K562 (cell line): Measurements from ENCODE around the gene RRBP1. TPM values are rescaled to one million over a fixed set of nuclear protein-coding genes. Genes with fewer than 3 reads are reported as not detected.

Source experiments
- ATAC-seq: fragments of 200-7000 bp; cut with Tn5 transposase; 3 replicates; pipeline ENCODE4 v1.9.1; 2020; ENCODE audit warnings: moderate library complexity
- BruUV-seq: library from RNA; stranded (reverse); fragments of 400-500 nt; replicated peaks from 2 replicates; lab custom pipeline; 2021; lab: Mats Ljungman, UMichigan
- CTCF ChIA-PET: fragments of 300-600 bp; formaldehyde crosslinking; extraction: SDS; loops from one replicate; lab custom pipeline; 2021; ENCODE audit warnings: low intra/inter-chr PET ratio; lab: Yijun Ruan, JAX
- POLR2A ChIA-PET: fragments of 300-600, 350-650 bp; sonication (Branson Sonifier 250); formaldehyde crosslinking; extraction: SDS; loops from one replicate; lab custom pipeline; 2021; ENCODE audit warnings: antibody characterized with exemption, inconsistent platforms; lab: Yijun Ruan, JAX
- DNase-seq, 4 experiments: peaks; one replicate each; pipeline versions ENCODE4 v3.0.0 to v3.0.0-alpha.2; 2011 to 2018; ENCODE audit warnings: low spot score in 3 of 4, mixed read lengths in 3 of 4; ENCODE audit errors: extremely low read depth in 1 of 4
- FAIRE-seq: peaks from 2 replicates; lab custom pipeline; 2011; peaks lifted over from hg19 to GRCh38; lab: Jason Lieb, UNC
- H2AFZ ChIP-seq: 2 replicates; pipeline ENCODE4 v1.6.0; 2011; ENCODE audit warnings: low read depth, low read length, control low read depth, inconsistent platforms
- H3K27ac ChIP-seq: fragments of 200-600 bp; 3 replicates; pipeline ENCODE4 v1.8.0; 2011; ENCODE audit warnings: low read depth, mild to moderate bottlenecking, control low read depth, inconsistent platforms, low read length, moderate library complexity, mixed read lengths; ENCODE audit errors: extremely low read depth
- H3K27me3 ChIP-seq, 2 experiments: fragments of 300-600 bp in 1 of 2; 2 replicates in 1 of 2; 3 replicates in 1 of 2; pipeline versions ENCODE4 v1.6.0 to v1.8.0; 2011; ENCODE audit warnings: inconsistent platforms in 2 of 2, low read length in 2 of 2, mild to moderate bottlenecking in 1 of 2, mixed read lengths in 1 of 2, moderate library complexity in 1 of 2; ENCODE audit not compliant: control insufficient read depth in 2 of 2, insufficient read depth in 2 of 2
- H3K36me3 ChIP-seq: fragments of 300-600 bp; 3 replicates; pipeline ENCODE4 v1.8.0; 2011; ENCODE audit warnings: mild to moderate bottlenecking, low read length, inconsistent platforms; ENCODE audit not compliant: control insufficient read depth, insufficient read depth
- H3K4me1 ChIP-seq, 2 experiments: fragments of 200-600 bp in 1 of 2; replicated peaks in 1 of 2; 2 replicates in 1 of 2; 3 replicates in 1 of 2; pipeline versions ENCODE4 v1.5.1 to v1.8.0; 2011; ENCODE audit warnings: inconsistent platforms in 2 of 2, low read length in 2 of 2, mild to moderate bottlenecking in 1 of 2, mixed read lengths in 1 of 2, moderate library complexity in 1 of 2; ENCODE audit not compliant: control insufficient read depth in 2 of 2, insufficient read depth in 2 of 2
- H3K4me2 ChIP-seq: 2 replicates; pipeline ENCODE4 v1.6.1; 2011; ENCODE audit warnings: low read length, control low read depth, inconsistent platforms, mixed read lengths; ENCODE audit not compliant: insufficient read depth
- H3K4me3 ChIP-seq: fragments of 200-600 bp; sonication (generic), shearing (Covaris generic); 2 replicates; pipeline ENCODE4 v1.5.1; 2016; ENCODE audit warnings: control low read depth, inconsistent platforms
- H3K79me2 ChIP-seq: fragments of 200-600 bp; 3 replicates; pipeline ENCODE4 v1.8.0; 2011; ENCODE audit warnings: low read length, inconsistent platforms; ENCODE audit not compliant: control insufficient read depth, insufficient read depth
- H3K9ac ChIP-seq, 2 experiments: 2 replicates each; pipeline versions ENCODE4 v1.6.0 to v1.6.1; 2011; ENCODE audit warnings: low read depth in 2 of 2, low read length in 2 of 2, control low read depth in 1 of 2, inconsistent platforms in 1 of 2, mild to moderate bottlenecking in 1 of 2, mixed read lengths in 1 of 2; ENCODE audit not compliant: insufficient read depth in 1 of 2
- H3K9me1 ChIP-seq: one replicate; pipeline ENCODE4 v1.6.0; 2011; ENCODE audit warnings: inconsistent platforms, mild to moderate bottlenecking, low read length, moderate library complexity; ENCODE audit not compliant: control insufficient read depth, insufficient read depth
- H3K9me3 ChIP-seq: replicated peaks from 2 replicates; pipeline ENCODE4 v1.5.1; 2011; ENCODE audit warnings: low read depth, low read length, inconsistent platforms; ENCODE audit not compliant: control insufficient read depth, insufficient read depth
- H4K20me1 ChIP-seq: replicated peaks from 2 replicates; pipeline ENCODE4 v1.6.1; 2011; ENCODE audit warnings: low read length, inconsistent platforms, mixed read lengths; ENCODE audit not compliant: control insufficient read depth, insufficient read depth
- BRD9 ChIP-seq: fragments of 450-650 bp; IDR thresholded peaks from 2 replicates; pipeline ENCODE4 v1.6.1; 2018; ENCODE audit warnings: low read depth; ENCODE audit not compliant: partially characterized antibody
- CEBPG ChIP-seq, 3 experiments: fragments of 200-800 bp in 1 of 3; sonication (Bioruptor generic) in 1 of 3; sonication (generic) in 1 of 3; formaldehyde crosslinking in 1 of 3; IDR thresholded peaks in 2 of 3; conservative IDR thresholded peaks in 1 of 3; 2 replicates each; pipeline versions ENCODE4 v1.6.1 to v1.8.0; 2016 to 2022; ENCODE audit warnings: missing compliant biosample characterization in 2 of 3, missing genetic modification characterization in 2 of 3, mild to moderate bottlenecking in 1 of 3, missing genetic modification reagents in 1 of 3
- SRF ChIP-seq, 2 experiments: fragments of 250-450, 450-650 bp in 1 of 2; sonication (Bioruptor Pico) in 1 of 2; sonication (generic) in 1 of 2; formaldehyde crosslinking; IDR thresholded peaks; 2 replicates each; pipeline versions ENCODE4 v1.5.0 to v1.5.1; 2020 to 2022; ENCODE audit warnings: mild to moderate bottlenecking in 1 of 2, missing genetic modification reagents in 1 of 2
- ZKSCAN1 ChIP-seq: fragments of 150-350 bp; IDR thresholded peaks from 2 replicates; pipeline ENCODE4 v1.6.1; 2016; ENCODE audit warnings: low read depth, low read length
- WGBS: fragments of 100-300 bp; shearing (Covaris generic); methylation state at CpG from one replicate; pipeline ENCODE4 v1.1.6; 2016; ENCODE audit warnings: low coverage, mixed read lengths; ENCODE audit not compliant: insufficient coverage; ENCODE audit errors: missing lambda C conversion rate; 5-methylcytosine and 5-hydroxymethylcytosine counted together
- in situ Hi-C: fragments of 300-500 bp; cut with MboI; formaldehyde crosslinking; loops from 4 replicates; pipeline ENCODE4 v1.15.0; 2018; ENCODE audit warnings: inconsistent platforms, mixed read lengths
- intact Hi-C: fragments of 100-400 bp; cut with micrococcal nuclease; formaldehyde crosslinking; loops from 2 replicates; pipeline ENCODE4 v1.14.2; 2022
- polyA plus RNA-seq, 8 experiments: library from polyadenylated mRNA; depleted of rRNA in 4 of 8; stranded (reverse) in 5 of 8; unstranded in 3 of 8; fragments of >200 nt; fragmentation: Nextera tagmentation in 2 of 8; fragmentation: Illumina TruSeq in 1 of 8; extraction: Ambion mirVana in 2 of 8; extraction: Trizol in 1 of 8; gene quantifications; 2 replicates each; pipeline versions ENCODE4 v1.2.1 to v1.2.3, GENCODE V29; 2011 to 2014; ENCODE audit warnings: inconsistent platforms in 1 of 8, missing spikeins in 1 of 8
- total RNA-seq, 7 experiments: library from RNA; depleted of rRNA in 6 of 7; stranded (reverse); fragments of >200 nt in 6 of 7; fragmentation: Illumina TruSeq in 2 of 7; extraction: Trizol in 2 of 7; gene quantifications; 2 replicates each; pipeline versions ENCODE4 v1.2.1 to v1.2.3, GENCODE V29; 2011 to 2021; ENCODE audit warnings: low replicate concordance in 1 of 7
- TF ChIP-seq, protein P1 (sequence below): fragments of 450-650 bp; IDR thresholded peaks from 2 replicates; pipeline ENCODE4 v1.6.1; 2016; ENCODE audit warnings: mild to moderate bottlenecking
- TF ChIP-seq, protein P2 (sequence below): sonication (generic); IDR thresholded peaks from 2 replicates; pipeline ENCODE4 v1.6.1; 2016
- TF ChIP-seq, protein P3 (sequence below): sonication (generic); formaldehyde crosslinking; IDR thresholded peaks from 2 replicates; pipeline ENCODE4 v1.8.1; 2023; ENCODE audit warnings: mild to moderate bottlenecking, missing genetic modification reagents

The RRBP1 gene
- total and polyA plus RNA-seq, 9 of the 15 experiments (the other 6 are each of a cell fraction or from before 2014, with no cell fraction given) = 0.84 to 32.0 (median 17.6) TPM

DNA sequence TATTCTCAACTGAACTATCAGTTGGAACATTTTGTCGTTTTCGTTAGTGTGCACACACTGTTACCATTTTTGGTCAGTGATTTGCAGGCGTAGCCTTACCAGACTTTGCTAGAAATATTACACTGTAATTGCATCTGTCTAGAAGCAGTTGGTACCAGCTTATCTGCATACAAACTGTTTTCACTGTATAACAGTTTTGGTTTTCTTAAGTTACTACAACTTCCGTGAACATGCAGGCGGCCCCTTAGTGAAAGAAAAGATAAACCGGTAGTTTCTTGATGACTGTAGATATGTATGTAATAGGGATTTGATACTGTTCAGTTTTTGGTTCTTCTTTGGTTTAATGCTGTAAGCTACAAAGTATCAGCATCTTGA lies 110.9 kb downstream of the RRBP1 start:
- Histone ChIP-seq H3K36me3 (no peaks in the 10 kb centered on the region), H3K9me1 (no peaks in the 10 kb centered on the region), H3K4me2 (peak overlapping the region; percentile 81), H4K20me1 (peaks cover 7% of the 10 kb centered on the region; the same call in 1 of the 2 replicates), H3K79me2 (peaks cover 58% of the 10 kb centered on the region), H3K9me3 (no peaks in the 10 kb centered on the region), H3K9ac (peak overlapping the region in 1 of 2 experiments; percentile 68; a peak in 2 of 4 replicates), H3K4me1 (peaks cover 12 to 17% of the 10 kb centered on the region in 2 experiments), H3K27ac (peak overlapping the region; percentile 68; the same call in 1 of the 3 replicates), H3K27me3 (no peaks in the 10 kb centered on the region), H2AFZ (no peak overlapping the region), H3K4me3 (peak overlapping the region; percentile 83)
- CTCF ChIA-PET = no interaction called here
- FAIRE-seq = no peak
- intact Hi-C loops = no loop called here
- no TSS peak for BruUV-seq
- in situ Hi-C loops = no loop called here
- no peak for ATAC-seq
- TF ChIP-seq, protein P1, sequence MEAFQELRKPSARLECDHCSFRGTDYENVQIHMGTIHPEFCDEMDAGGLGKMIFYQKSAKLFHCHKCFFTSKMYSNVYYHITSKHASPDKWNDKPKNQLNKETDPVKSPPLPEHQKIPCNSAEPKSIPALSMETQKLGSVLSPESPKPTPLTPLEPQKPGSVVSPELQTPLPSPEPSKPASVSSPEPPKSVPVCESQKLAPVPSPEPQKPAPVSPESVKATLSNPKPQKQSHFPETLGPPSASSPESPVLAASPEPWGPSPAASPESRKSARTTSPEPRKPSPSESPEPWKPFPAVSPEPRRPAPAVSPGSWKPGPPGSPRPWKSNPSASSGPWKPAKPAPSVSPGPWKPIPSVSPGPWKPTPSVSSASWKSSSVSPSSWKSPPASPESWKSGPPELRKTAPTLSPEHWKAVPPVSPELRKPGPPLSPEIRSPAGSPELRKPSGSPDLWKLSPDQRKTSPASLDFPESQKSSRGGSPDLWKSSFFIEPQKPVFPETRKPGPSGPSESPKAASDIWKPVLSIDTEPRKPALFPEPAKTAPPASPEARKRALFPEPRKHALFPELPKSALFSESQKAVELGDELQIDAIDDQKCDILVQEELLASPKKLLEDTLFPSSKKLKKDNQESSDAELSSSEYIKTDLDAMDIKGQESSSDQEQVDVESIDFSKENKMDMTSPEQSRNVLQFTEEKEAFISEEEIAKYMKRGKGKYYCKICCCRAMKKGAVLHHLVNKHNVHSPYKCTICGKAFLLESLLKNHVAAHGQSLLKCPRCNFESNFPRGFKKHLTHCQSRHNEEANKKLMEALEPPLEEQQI = no peak
- TF ChIP-seq, protein P2, sequence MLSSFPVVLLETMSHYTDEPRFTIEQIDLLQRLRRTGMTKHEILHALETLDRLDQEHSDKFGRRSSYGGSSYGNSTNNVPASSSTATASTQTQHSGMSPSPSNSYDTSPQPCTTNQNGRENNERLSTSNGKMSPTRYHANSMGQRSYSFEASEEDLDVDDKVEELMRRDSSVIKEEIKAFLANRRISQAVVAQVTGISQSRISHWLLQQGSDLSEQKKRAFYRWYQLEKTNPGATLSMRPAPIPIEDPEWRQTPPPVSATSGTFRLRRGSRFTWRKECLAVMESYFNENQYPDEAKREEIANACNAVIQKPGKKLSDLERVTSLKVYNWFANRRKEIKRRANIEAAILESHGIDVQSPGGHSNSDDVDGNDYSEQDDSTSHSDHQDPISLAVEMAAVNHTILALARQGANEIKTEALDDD = 0 out of 2 replicates have a peak, but pooled peaks have one; percentile 52
- TF ChIP-seq CEBPG (CRISPR knock-in tag; IDR thresholded peaks at IDR 0.05) = peak; percentile 62
- TF ChIP-seq CEBPG (tag; conservative IDR thresholded peaks at IDR 0.05 in 1 of 2, IDR thresholded peaks at IDR 0.05 in 1 of 2) = no peak
- TF ChIP-seq ZKSCAN1 = no peak
- TF ChIP-seq BRD9 = no peak
- TF ChIP-seq, protein P3, sequence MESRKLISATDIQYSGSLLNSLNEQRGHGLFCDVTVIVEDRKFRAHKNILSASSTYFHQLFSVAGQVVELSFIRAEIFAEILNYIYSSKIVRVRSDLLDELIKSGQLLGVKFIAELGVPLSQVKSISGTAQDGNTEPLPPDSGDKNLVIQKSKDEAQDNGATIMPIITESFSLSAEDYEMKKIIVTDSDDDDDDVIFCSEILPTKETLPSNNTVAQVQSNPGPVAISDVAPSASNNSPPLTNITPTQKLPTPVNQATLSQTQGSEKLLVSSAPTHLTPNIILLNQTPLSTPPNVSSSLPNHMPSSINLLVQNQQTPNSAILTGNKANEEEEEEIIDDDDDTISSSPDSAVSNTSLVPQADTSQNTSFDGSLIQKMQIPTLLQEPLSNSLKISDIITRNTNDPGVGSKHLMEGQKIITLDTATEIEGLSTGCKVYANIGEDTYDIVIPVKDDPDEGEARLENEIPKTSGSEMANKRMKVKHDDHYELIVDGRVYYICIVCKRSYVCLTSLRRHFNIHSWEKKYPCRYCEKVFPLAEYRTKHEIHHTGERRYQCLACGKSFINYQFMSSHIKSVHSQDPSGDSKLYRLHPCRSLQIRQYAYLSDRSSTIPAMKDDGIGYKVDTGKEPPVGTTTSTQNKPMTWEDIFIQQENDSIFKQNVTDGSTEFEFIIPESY = no peak
- TF ChIP-seq SRF (CRISPR knock-in tag; IDR thresholded peaks at IDR 0.05) = peak in 1 of 2 experiments; percentile 21; a peak in 1 of 4 replicates
- no peak for DNase-seq
- POLR2A ChIA-PET = interaction anchor here (1.4 to 2.3 kb wide), 3 partner anchors 9 to 14 kb away, joined by 4 to 9 read pairs (median 6); no protein-coding TSS in a partner anchor
- 0% methylated on average over 6 of the region's 6 CpGs for WGBS
